ENCODE measurements around the gene STEEP1. TPM values are rescaled to one million over a fixed set of nuclear protein-coding genes. Genes with fewer than 3 reads are reported as not detected.
"Not testable (repeated sequence)": the region's sequence is repeated elsewhere in the genome, so short reads cannot be mapped to it uniquely, and the experiment has no call there.

Gene STEEP1
- total RNA-seq, 4 donors from 2014 or later: 26.9 to 59.5 (median 32.4) TPM

DNA sequence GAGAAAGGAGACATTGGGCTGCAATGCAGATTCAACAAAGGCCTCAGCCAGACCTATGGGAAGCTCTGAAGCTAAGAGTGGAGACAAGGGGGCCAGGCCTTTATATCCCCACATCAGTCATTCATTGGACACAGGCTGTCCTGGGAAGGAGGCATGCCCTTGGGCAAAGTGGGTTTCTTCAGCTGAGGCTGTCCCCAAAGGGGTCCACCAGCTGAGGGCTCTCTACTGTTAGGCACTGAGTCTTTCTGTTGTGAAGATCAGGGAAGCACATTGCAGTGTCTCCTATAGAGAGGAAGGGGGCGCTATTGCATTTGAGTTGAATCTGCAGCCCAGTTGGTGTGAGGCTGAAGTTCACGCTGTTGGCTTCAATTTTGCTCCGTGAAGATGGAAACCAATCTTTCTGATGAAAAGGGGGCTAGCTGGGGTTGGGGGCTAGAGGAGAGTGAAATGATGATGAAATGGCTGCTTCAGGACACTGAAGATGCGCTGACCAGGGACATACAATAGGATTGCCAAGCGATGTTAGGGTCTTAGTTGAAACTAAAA lies 49.0 kb downstream of the STEEP1 start:
- TF ChIP-seq, protein P1, sequence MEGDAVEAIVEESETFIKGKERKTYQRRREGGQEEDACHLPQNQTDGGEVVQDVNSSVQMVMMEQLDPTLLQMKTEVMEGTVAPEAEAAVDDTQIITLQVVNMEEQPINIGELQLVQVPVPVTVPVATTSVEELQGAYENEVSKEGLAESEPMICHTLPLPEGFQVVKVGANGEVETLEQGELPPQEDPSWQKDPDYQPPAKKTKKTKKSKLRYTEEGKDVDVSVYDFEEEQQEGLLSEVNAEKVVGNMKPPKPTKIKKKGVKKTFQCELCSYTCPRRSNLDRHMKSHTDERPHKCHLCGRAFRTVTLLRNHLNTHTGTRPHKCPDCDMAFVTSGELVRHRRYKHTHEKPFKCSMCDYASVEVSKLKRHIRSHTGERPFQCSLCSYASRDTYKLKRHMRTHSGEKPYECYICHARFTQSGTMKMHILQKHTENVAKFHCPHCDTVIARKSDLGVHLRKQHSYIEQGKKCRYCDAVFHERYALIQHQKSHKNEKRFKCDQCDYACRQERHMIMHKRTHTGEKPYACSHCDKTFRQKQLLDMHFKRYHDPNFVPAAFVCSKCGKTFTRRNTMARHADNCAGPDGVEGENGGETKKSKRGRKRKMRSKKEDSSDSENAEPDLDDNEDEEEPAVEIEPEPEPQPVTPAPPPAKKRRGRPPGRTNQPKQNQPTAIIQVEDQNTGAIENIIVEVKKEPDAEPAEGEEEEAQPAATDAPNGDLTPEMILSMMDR (IDR thresholded peaks at IDR 0.05): peak; percentile 59 to 83 (median 73)
- TF ChIP-seq POLR2AphosphoS5 (IDR thresholded peaks at IDR 0.05): no peak
- Histone ChIP-seq H3K36me3 (no peaks in the 10 kb centered on the region), H3K4me1 (peaks cover 0 to 3% (median 0%) of the 10 kb centered on the region in 4 donors), H3K27me3 (no peaks in the 10 kb centered on the region), H3K9me3 (no peaks in the 10 kb centered on the region), H3K4me3 (no peak overlapping the region), H3K27ac (no peak overlapping the region)
- 35 to 39% methylated on average over 4 to 5 of the region's 5 CpGs for WGBS, 2 donors (ENCODE audit: low coverage in 1 of 2)
- intact Hi-C loops (cut with DNase I; ENCODE audit: low total_unique reads): no loop called here
- peak; percentile 23 for DNase-seq
- in situ Hi-C loops (cut with MboI; ENCODE audit: low pct_ligation_motif_present in 1 of 4, low pct_unique_long_range_greater_than_20kb in 1 of 4, low sequenced_read_pairs in 3 of 4): loop anchor here in 2 of 4 donors (10.0 to 25.0 kb wide), 2 partner anchors 219 to 221 kb away; no protein-coding TSS in a partner anchor

DNA sequence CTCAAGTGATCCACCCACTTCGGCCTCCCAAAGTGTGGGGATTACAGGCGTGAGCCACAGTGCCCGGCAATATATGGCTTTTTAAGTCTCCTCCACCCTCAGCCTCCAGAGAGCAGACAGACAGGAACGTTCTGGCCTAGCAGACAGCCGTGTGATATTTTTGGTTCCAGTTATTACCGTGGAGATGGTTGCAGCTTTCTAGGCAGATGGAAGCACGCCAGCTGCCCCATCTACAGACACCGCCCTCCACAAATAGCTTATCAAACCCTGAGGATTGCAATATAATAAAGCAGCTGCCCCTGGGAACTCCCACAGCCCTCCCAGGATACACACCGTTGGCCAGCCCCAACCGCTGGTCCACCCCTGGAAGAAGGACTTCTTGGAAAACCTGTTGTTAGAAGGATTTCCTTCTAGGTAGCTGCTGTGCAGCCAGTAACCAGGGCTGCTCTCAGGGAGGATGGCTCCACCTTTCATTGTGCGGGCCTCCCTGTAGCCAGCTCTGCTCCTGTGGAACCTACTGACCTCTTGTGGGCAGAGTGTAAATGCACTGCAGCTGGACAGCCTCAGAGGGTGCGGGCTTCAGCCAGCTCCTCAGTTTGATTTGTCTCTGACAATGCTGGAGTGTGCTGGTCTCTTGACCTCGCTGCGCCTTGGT lies 52.9 kb downstream of the STEEP1 start:
- no peaks in the 10 kb centered on the region for H3K27me3 ChIP-seq
- peak overlapping the region; percentile 46 to 55 (median 50) for H3K27ac ChIP-seq
- peaks cover 0 to 3% (median 0%) of the 10 kb centered on the region in 4 donors for H3K4me1 ChIP-seq
- intact Hi-C loops (cut with DNase I; ENCODE audit: low total_unique reads): no loop called here
- in situ Hi-C loops (cut with MboI; ENCODE audit: low pct_ligation_motif_present in 1 of 4, low pct_unique_long_range_greater_than_20kb in 1 of 4, low sequenced_read_pairs in 3 of 4): loop anchor here in 2 of 4 donors (10.0 to 25.0 kb wide), 2 partner anchors 223 to 225 kb away; no protein-coding TSS in a partner anchor
- H3K4me3 ChIP-seq: no peak overlapping the region
- 53% methylated on average over 14 of the region's 14 CpGs; no CpG with 5 or more reads in 1 of the 2 donors for WGBS, 2 donors (ENCODE audit: low coverage in 1 of 2)
- no peaks in the 10 kb centered on the region for H3K9me3 ChIP-seq
- TF ChIP-seq, protein P1 (IDR thresholded peaks at IDR 0.05): peak; percentile 46 to 66 (median 51)
- TF ChIP-seq POLR2A (IDR thresholded peaks at IDR 0.05) (no peak), EP300 (IDR thresholded peaks at IDR 0.05; ENCODE audit: low read depth) (no peak), POLR2AphosphoS5 (IDR thresholded peaks at IDR 0.05) (peak in 1 of 3 donors; percentile 16)
- H3K36me3 ChIP-seq: no peaks in the 10 kb centered on the region
- peak; percentile 70 for DNase-seq

DNA sequence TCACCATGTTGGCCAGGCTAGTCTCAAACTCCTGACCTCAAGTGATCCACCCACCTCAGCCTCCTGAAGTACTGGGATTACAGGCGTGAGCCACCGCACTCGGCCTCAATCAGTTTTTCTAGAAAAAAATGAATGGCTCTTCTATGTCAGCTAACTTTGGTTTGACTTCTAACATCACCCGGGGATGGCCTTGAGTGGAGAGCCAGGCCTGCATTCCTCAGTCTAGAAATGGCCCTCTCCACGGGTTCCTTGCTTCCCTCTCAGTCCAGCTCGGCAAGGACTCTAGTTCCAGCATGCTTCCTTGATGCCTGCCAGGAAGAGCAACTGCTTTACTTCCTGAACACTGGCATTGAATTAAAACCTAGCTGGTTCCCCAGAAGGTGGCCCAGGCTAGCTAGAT lies 58.0 kb downstream of the STEEP1 start:
- in situ Hi-C loops (cut with MboI; ENCODE audit: low pct_ligation_motif_present in 1 of 4, low pct_unique_long_range_greater_than_20kb in 1 of 4, low sequenced_read_pairs in 3 of 4): loop anchor here in 1 of 4 donors (25.0 kb wide), 1 partner anchor 230 kb away; no protein-coding TSS in a partner anchor
- DNase-seq: no peak

DNA sequence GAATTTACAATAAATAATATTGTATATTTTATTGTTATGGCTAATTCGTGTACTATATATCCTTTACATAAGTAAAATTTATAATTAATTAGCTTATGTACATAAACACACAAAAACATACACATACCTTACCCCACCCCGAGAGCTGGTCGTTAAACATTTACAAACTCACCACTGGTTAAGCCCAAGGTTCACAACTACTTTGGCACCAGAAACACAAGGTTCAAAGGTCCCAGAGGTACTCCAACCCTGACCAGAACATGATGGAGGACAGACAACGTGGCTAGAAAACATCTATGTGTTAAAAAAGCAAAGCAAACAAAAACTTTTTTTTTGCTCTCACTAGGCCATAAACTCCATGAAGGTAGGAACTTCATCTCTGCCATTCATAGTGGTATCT lies 59.3 kb downstream of the STEEP1 start:
- peak overlapping the region in 2 of 4 donors; percentile 17 to 84 for H3K27ac ChIP-seq
- H3K36me3 ChIP-seq: no peaks in the 10 kb centered on the region
- in situ Hi-C loops (cut with MboI; ENCODE audit: low pct_ligation_motif_present in 1 of 4, low pct_unique_long_range_greater_than_20kb in 1 of 4, low sequenced_read_pairs in 3 of 4) (loop anchor here in 1 of 4 donors (25.0 kb wide), 1 partner anchor 231 kb away; no protein-coding TSS in a partner anchor), intact Hi-C loops (cut with DNase I; ENCODE audit: low total_unique reads) (no loop called here)
- 45 to 67% methylated on average over 1 to 4 of the region's 4 CpGs for WGBS, 2 donors (ENCODE audit: low coverage in 1 of 2)
- H3K4me1 ChIP-seq: peaks cover 0 to 21% (median 7%) of the 10 kb centered on the region in 4 donors
- no peak for TF ChIP-seq POLR2A (IDR thresholded peaks at IDR 0.05)
- TF ChIP-seq POLR2AphosphoS5 (IDR thresholded peaks at IDR 0.05): peak in 1 of 3 donors; percentile 15
- no peak for TF ChIP-seq EP300 (IDR thresholded peaks at IDR 0.05; ENCODE audit: low read depth)
- TF ChIP-seq, protein P1 (IDR thresholded peaks at IDR 0.05): no peak
- H3K27me3 ChIP-seq: no peaks in the 10 kb centered on the region
- H3K9me3 ChIP-seq: no peaks in the 10 kb centered on the region
- H3K4me3 ChIP-seq: no peak overlapping the region
- peak; percentile 38 for DNase-seq

More for the DNA sequence above, 58.0 kb downstream of the STEEP1 start:
- Histone ChIP-seq H3K27ac (peak overlapping the region; percentile 8 to 51 (median 23)), H3K27me3 (no peaks in the 10 kb centered on the region), H3K4me1 (peaks cover 0 to 13% (median 6%) of the 10 kb centered on the region in 4 donors), H3K4me3 (no peak overlapping the region), H3K9me3 (no peaks in the 10 kb centered on the region), H3K36me3 (no peaks in the 10 kb centered on the region)
- 86% methylated on average over 6 of the region's 6 CpGs; no CpG with 5 or more reads in 1 of the 2 donors for WGBS, 2 donors (ENCODE audit: low coverage in 1 of 2)
- TF ChIP-seq POLR2AphosphoS5 (IDR thresholded peaks at IDR 0.05) (no peak), POLR2A (IDR thresholded peaks at IDR 0.05) (no peak), EP300 (IDR thresholded peaks at IDR 0.05; ENCODE audit: low read depth) (no peak)
- TF ChIP-seq, protein P1 (IDR thresholded peaks at IDR 0.05): no peak
- intact Hi-C loops (cut with DNase I; ENCODE audit: low total_unique reads): no loop called here

DNA sequence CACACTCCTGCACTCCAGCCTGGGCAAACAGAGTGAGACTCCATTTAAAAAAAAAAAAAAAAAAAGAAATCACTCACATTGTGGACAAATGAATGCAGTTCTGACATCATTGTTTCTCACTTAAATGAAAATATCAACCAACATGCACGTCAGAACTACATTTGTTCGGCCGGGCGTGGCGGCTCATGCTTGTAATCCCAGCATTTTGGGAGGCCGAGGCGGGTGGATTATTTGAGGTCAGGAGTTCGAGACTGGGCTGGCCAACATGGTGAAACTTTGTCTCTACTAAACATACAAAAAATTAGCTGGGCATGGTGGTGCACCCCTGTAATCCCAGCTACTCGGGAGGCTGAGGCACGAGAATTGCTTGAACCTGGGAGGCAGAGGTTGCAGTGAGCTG lies 60.1 kb downstream of the STEEP1 start:
- in situ Hi-C loops (cut with MboI; ENCODE audit: low pct_ligation_motif_present in 1 of 4, low pct_unique_long_range_greater_than_20kb in 1 of 4, low sequenced_read_pairs in 3 of 4): loop anchor here in 1 of 4 donors (25.0 kb wide), 1 partner anchor 232 kb away; no protein-coding TSS in a partner anchor
- H3K36me3 ChIP-seq; H3K27me3 ChIP-seq; H3K4me3 ChIP-seq; DNase-seq; intact Hi-C loops (cut with DNase I; ENCODE audit: low total_unique reads); H3K9me3 ChIP-seq: not testable (repeated sequence)
- 82% methylated on average over 10 of the region's 10 CpGs; no CpG with 5 or more reads in 1 of the 2 donors for WGBS, 2 donors (ENCODE audit: low coverage in 1 of 2)
- peak overlapping the region in 3 of 4 donors; percentile 6 to 85 (median 84) for H3K27ac ChIP-seq
- peaks cover 0 to 29% (median 7%) of the 10 kb centered on the region in 4 donors for H3K4me1 ChIP-seq
